HG03066 (cell line): ENCODE measurements around the gene ZNF382.

Source experiments
- ATAC-seq: cut with Tn5 transposase; IDR thresholded peaks from one replicate; pipeline ENCODE4 v1.9.1; 2021; ENCODE audit warnings: low read depth; ENCODE audit not compliant: unreplicated experiment

ZNF382 gene

DNA sequence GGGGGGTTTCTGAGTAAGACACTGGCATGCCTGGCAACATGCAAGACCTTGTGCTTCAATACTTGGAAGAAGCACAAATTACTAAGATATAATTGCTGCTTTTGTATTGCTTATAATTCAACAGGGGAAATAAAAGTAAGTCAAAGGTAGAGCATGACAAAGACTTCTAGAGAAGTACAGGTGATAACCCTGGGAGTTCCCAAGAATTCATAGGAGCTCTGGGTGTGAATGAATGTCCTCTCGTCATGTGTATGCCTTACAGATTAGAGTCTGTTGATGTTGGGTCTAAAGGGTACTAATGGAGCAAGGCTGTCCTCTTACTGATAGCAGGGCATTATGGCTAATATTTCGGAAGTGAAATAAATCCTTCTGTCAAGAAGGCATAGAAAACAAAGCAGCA is 69.1 kb downstream of the ZNF382 start:
- ATAC-seq, result no peak

DNA sequence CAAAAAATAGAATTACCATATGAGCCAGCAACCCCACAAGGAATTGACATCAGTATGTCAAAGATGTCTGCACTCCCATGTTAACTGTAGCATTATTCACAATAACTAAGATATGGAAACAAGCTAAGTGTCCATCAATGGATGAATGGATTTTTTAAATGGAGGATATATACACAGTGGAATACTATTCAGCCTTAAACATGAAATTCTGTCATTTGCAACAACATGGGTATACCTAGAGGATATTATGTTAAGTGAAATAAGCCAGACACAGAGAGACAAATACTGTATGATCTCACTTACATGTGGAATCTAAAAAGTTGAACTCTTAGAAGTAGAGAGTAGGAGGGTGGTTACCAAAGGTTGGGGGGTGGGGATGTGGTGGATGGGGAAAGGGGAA is 74.3 kb downstream of the ZNF382 start:
- ATAC-seq, result no peak
